ENCODE measurements around the gene CKAP2.

GRCh38 chr13:52421216-52421615 is 34.1 kb upstream of the CKAP2 start:
- no peak for TF ChIP-seq CTCF (IDR thresholded peaks at IDR 0.05; ENCODE audit: low read length)
- no peak for TF ChIP-seq EZH2phosphoT487 (IDR thresholded peaks at IDR 0.05; ENCODE audit: low read length)
- TF ChIP-seq EZH2 (optimal IDR thresholded peaks at IDR 0.05; ENCODE audit: low read depth, low read length) = no peak

Measured in MM.1S (cell line).